ENCODE data around the gene RAPGEF1. TPM values are rescaled to one million over a fixed set of nuclear protein-coding genes. Genes with fewer than 3 reads are reported as not detected.

The RAPGEF1 gene
- total RNA-seq, 3 donors from 2014 or later, result 67.1 to 103 (median 84.2) TPM

- Histone ChIP-seq H3K4me3 (no peak overlapping the region), H3K9me3 (peaks cover 8% of the 10 kb centered on the region), H3K4me1 (ENCODE audit: low read depth) (no peaks in the 10 kb centered on the region), H3K36me3 (ENCODE audit: low read depth) (no peaks in the 10 kb centered on the region)
- DNase-seq, result no peak
- ATAC-seq, result no peak
- TF ChIP-seq CTCF (IDR thresholded peaks at IDR 0.05), result no peak
- intact Hi-C loops (cut with DNase I, micrococcal nuclease), result no loop called here
Observed at GRCh38 chr9:131537946-131538345, 201.9 kb downstream of the RAPGEF1 start.

- peaks cover 11% of the 10 kb centered on the region for H3K4me1 ChIP-seq (ENCODE audit: low read depth)
- no peaks in the 10 kb centered on the region for H3K36me3 ChIP-seq (ENCODE audit: low read depth)
- no peak for TF ChIP-seq CTCF (IDR thresholded peaks at IDR 0.05)
- peak; percentile 12 for ATAC-seq
- intact Hi-C loops (cut with DNase I, micrococcal nuclease), result no loop called here
- H3K4me3 ChIP-seq, result no peak overlapping the region
- H3K9me3 ChIP-seq, result no peaks in the 10 kb centered on the region
- peak in 1 of 3 donors; percentile 19 for DNase-seq
Observed at GRCh38 chr9:131534721-131535237, 205.1 kb downstream of the RAPGEF1 start.

- Histone ChIP-seq H3K4me3 (peak within 1 kb of the TSS; percentile 60), H3K36me3 (ENCODE audit: low read depth) (no peaks in the 10 kb centered on the region), H3K9me3 (no peaks in the 10 kb centered on the region), H3K4me1 (ENCODE audit: low read depth) (peaks cover 14% of the 10 kb centered on the region)
- DNase-seq, result peak; percentile 68 to 84 (median 82)
- no peak for TF ChIP-seq CTCF (IDR thresholded peaks at IDR 0.05)
- peak; percentile 98 for ATAC-seq
- intact Hi-C loops (cut with DNase I, micrococcal nuclease), result no loop called here
Observed at GRCh38 chr9:131530920-131531832, 208.7 kb downstream of the RAPGEF1 start, which contains the start of gene UCK1. TSS of gene UCK1 (minus strand) at chr9:131531263. CDS start at chr9:131531174, 89 bp downstream.

GRCh38 chr9:131530546-131530919, 209.3 kb downstream of the RAPGEF1 start:
- intact Hi-C loops (cut with DNase I, micrococcal nuclease), result no loop called here
- Histone ChIP-seq H3K36me3 (ENCODE audit: low read depth) (no peaks in the 10 kb centered on the region), H3K4me3 (peak overlapping the region; percentile 60), H3K9me3 (no peaks in the 10 kb centered on the region), H3K4me1 (ENCODE audit: low read depth) (peaks cover 14% of the 10 kb centered on the region)
- ATAC-seq, result peak; percentile 48
- no peak for TF ChIP-seq CTCF (IDR thresholded peaks at IDR 0.05)
- peak in 2 of 3 donors; percentile 52 to 60 for DNase-seq

- peak overlapping the region; percentile 60 for H3K4me3 ChIP-seq
- H3K9me3 ChIP-seq, result no peaks in the 10 kb centered on the region
- intact Hi-C loops (cut with DNase I, micrococcal nuclease), result no loop called here
- DNase-seq, result no peak
- no peak for ATAC-seq
- peaks cover 14% of the 10 kb centered on the region for H3K4me1 ChIP-seq (ENCODE audit: low read depth)
- H3K36me3 ChIP-seq (ENCODE audit: low read depth), result no peaks in the 10 kb centered on the region
- no peak for TF ChIP-seq CTCF (IDR thresholded peaks at IDR 0.05)
Observed at GRCh38 chr9:131529597-131530545, 210.0 kb downstream of the RAPGEF1 start.

All from mucosa of descending colon (tissue), 3 donors.